GM23248 (cell line): ENCODE data around the gene PDZD7.

ENCODE experiments used
- EZH2 ChIP-seq: fragments of 200-600 bp; sonication (generic); IDR thresholded peaks from 2 replicates; pipeline ENCODE4 v1.6.1; 2018; ENCODE audit warnings: antibody characterized with exemption, mild to moderate bottlenecking; ENCODE audit not compliant: insufficient read depth, poor library complexity, severe bottlenecking
- EZH2phosphoT487 ChIP-seq: fragments of 200-600 bp; sonication (generic); IDR thresholded peaks from 2 replicates; pipeline ENCODE4 v1.6.1; 2018; ENCODE audit warnings: antibody characterized with exemption, moderate library complexity, mild to moderate bottlenecking, low read depth; ENCODE audit not compliant: insufficient read depth

DNA sequence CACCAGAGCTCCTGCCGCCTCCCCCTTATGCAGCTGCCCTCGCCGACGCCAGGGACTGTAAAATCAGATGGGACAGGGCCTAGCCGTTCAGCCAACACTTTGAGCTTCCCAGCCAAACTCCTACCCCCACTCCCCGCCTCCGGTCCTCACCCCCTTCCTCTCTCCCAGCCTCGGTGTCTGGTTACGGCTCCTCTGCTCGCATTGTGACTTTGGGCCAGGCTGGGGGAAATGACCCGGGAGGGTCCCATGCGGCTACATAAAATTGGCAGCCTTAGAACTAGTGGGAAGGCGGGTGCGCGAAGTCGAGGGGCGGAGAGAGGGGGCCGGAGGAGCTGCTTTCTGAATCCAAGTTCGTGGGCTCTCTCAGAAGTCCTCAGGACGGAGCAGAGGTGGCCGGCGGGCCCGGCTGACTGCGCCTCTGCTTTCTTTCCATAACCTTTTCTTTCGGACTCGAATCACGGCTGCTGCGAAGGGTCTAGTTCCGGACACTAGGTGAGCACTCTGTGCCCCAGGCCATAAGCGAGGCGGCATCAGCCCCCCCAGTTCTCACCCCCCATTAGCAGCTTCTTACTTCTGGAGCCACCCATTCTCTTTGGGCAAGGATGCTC is 30.8 kb upstream of the PDZD7 start, which contains the start of gene KAZALD1:
- no peak for TF ChIP-seq EZH2
- TF ChIP-seq EZH2phosphoT487: no peak
